Measurements from ENCODE around the gene CD164. TPM values are rescaled to one million over a fixed set of nuclear protein-coding genes. Genes with fewer than 3 reads are reported as not detected.

Gene CD164
- polyA plus RNA-seq, 1 donor (not counting 4 experiments of a cell fraction or from before 2014, with no cell fraction given), result 244 TPM

GRCh38 chr6:109396046-109396718, 13.9 kb upstream of the CD164 start:
- H3K4me3 ChIP-seq (ENCODE audit: control insufficient read depth in 2 of 3, extremely low read depth in 1 of 3, insufficient read depth in 2 of 3, low read depth in 1 of 3, low read length in 3 of 3), result no peak overlapping the region
- H3K27ac ChIP-seq (ENCODE audit: control insufficient read depth, insufficient read depth, low read length), result no peak overlapping the region
- no peaks in the 10 kb centered on the region for H3K9me3 ChIP-seq (ENCODE audit: control insufficient read depth, low read depth, low read length)
- dilution Hi-C loops (cut with MboI; ENCODE audit: extremely low pct_ligation_motif_present, low sequenced_read_pairs), result no loop called here
- no peaks in the 10 kb centered on the region for H3K27me3 ChIP-seq (ENCODE audit: control insufficient read depth, extremely low read depth, insufficient read depth, low read length)
- TF ChIP-seq, protein P1, sequence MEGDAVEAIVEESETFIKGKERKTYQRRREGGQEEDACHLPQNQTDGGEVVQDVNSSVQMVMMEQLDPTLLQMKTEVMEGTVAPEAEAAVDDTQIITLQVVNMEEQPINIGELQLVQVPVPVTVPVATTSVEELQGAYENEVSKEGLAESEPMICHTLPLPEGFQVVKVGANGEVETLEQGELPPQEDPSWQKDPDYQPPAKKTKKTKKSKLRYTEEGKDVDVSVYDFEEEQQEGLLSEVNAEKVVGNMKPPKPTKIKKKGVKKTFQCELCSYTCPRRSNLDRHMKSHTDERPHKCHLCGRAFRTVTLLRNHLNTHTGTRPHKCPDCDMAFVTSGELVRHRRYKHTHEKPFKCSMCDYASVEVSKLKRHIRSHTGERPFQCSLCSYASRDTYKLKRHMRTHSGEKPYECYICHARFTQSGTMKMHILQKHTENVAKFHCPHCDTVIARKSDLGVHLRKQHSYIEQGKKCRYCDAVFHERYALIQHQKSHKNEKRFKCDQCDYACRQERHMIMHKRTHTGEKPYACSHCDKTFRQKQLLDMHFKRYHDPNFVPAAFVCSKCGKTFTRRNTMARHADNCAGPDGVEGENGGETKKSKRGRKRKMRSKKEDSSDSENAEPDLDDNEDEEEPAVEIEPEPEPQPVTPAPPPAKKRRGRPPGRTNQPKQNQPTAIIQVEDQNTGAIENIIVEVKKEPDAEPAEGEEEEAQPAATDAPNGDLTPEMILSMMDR (optimal IDR thresholded peaks at IDR 0.05 in 1 of 3, IDR thresholded peaks at IDR 0.05 in 1 of 3, conservative IDR thresholded peaks at IDR 0.05 in 1 of 3; ENCODE audit: extremely low read depth in 1 of 3, insufficient read depth in 2 of 3, low read length in 3 of 3), result no peak
- TF ChIP-seq EZH2 (IDR thresholded peaks at IDR 0.05; ENCODE audit: low read length), result no peak
- H3K9ac ChIP-seq (ENCODE audit: control insufficient read depth, extremely low read depth, insufficient read depth, low read length), result no peak overlapping the region
- no peaks in the 10 kb centered on the region for H3K79me2 ChIP-seq (ENCODE audit: control insufficient read depth, insufficient read depth, low read length)
- no peaks in the 10 kb centered on the region for H4K20me1 ChIP-seq (ENCODE audit: control insufficient read depth, extremely low read depth, insufficient read depth, low read length)
- H2AFZ ChIP-seq (ENCODE audit: control insufficient read depth, low read length), result no peak overlapping the region
- FAIRE-seq (no peak), DNase-seq (ENCODE audit: low read depth, low spot score) (no peak)
- peaks cover 3% of the 10 kb centered on the region for H3K4me1 ChIP-seq (ENCODE audit: control insufficient read depth, extremely low read depth, insufficient read depth, low read length)
- H3K36me3 ChIP-seq (ENCODE audit: control insufficient read depth in 2 of 2, extremely low read depth in 1 of 2, insufficient read depth in 2 of 2, low read length in 2 of 2), result no peaks in the 10 kb centered on the region
- no peak overlapping the region for H3K4me2 ChIP-seq (ENCODE audit: control insufficient read depth, extremely low read depth, insufficient read depth, low read depth, low read length)
- H3K9me1 ChIP-seq (ENCODE audit: control insufficient read depth, extremely low read depth, insufficient read depth, low read length), result no peaks in the 10 kb centered on the region

DNA sequence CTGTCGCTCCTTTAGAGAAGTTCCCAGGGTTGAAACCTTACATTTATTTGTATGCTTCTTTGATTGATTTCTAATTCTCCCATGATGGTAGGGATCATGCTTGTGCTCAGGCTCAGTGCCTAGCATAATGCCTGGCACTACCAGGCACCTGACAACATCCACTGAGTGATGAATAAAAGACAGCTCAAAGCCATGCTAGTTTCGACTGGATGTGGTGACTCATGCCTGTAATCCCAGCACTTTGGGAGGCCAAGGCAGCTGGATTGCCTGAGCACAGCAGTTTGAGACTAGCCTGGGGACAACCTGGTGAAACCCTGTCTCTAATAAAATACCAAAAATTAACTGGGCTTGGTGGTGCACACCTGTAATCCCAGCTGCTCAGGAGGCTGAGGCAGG, 11.6 kb upstream of the CD164 start:
- Histone ChIP-seq H4K20me1 (ENCODE audit: control insufficient read depth, extremely low read depth, insufficient read depth, low read length) (no peaks in the 10 kb centered on the region), H2AFZ (ENCODE audit: control insufficient read depth, low read length) (no peak overlapping the region), H3K9me3 (ENCODE audit: control insufficient read depth, low read depth, low read length) (no peaks in the 10 kb centered on the region), H3K27ac (ENCODE audit: control insufficient read depth, insufficient read depth, low read length) (no peak overlapping the region), H3K27me3 (ENCODE audit: control insufficient read depth, extremely low read depth, insufficient read depth, low read length) (no peaks in the 10 kb centered on the region), H3K79me2 (ENCODE audit: control insufficient read depth, insufficient read depth, low read length) (no peaks in the 10 kb centered on the region), H3K4me3 (ENCODE audit: control insufficient read depth in 2 of 3, extremely low read depth in 1 of 3, insufficient read depth in 2 of 3, low read depth in 1 of 3, low read length in 3 of 3) (no peak overlapping the region), H3K4me2 (ENCODE audit: control insufficient read depth, extremely low read depth, insufficient read depth, low read depth, low read length) (no peak overlapping the region), H3K4me1 (ENCODE audit: control insufficient read depth, extremely low read depth, insufficient read depth, low read length) (peaks cover 10% of the 10 kb centered on the region), H3K9me1 (ENCODE audit: control insufficient read depth, extremely low read depth, insufficient read depth, low read length) (no peaks in the 10 kb centered on the region), H3K36me3 (ENCODE audit: control insufficient read depth in 2 of 2, extremely low read depth in 1 of 2, insufficient read depth in 2 of 2, low read length in 2 of 2) (no peaks in the 10 kb centered on the region), H3K9ac (ENCODE audit: control insufficient read depth, extremely low read depth, insufficient read depth, low read length) (no peak overlapping the region)
- FAIRE-seq (peak; percentile 43), DNase-seq (ENCODE audit: low read depth, low spot score) (no peak)
- dilution Hi-C loops (cut with MboI; ENCODE audit: extremely low pct_ligation_motif_present, low sequenced_read_pairs), result no loop called here
- TF ChIP-seq, protein P1 (optimal IDR thresholded peaks at IDR 0.05 in 1 of 3, IDR thresholded peaks at IDR 0.05 in 1 of 3, conservative IDR thresholded peaks at IDR 0.05 in 1 of 3; ENCODE audit: extremely low read depth in 1 of 3, insufficient read depth in 2 of 3, low read length in 3 of 3), result no peak
- no peak for TF ChIP-seq EZH2 (IDR thresholded peaks at IDR 0.05; ENCODE audit: low read length)

Measured in keratinocyte (primary cell).